GM21737 (cell line): ENCODE data around the gene DDC.
"Not testable (repeated sequence)": the region's sequence is repeated elsewhere in the genome, so short reads cannot be mapped to it uniquely, and the experiment has no call there.

ENCODE experiments used
- ATAC-seq: cut with Tn5 transposase; IDR thresholded peaks from one replicate; pipeline ENCODE4 v1.9.1; 2021; ENCODE audit warnings: mild to moderate bottlenecking, moderate library complexity; ENCODE audit not compliant: unreplicated experiment

The DDC gene

DNA sequence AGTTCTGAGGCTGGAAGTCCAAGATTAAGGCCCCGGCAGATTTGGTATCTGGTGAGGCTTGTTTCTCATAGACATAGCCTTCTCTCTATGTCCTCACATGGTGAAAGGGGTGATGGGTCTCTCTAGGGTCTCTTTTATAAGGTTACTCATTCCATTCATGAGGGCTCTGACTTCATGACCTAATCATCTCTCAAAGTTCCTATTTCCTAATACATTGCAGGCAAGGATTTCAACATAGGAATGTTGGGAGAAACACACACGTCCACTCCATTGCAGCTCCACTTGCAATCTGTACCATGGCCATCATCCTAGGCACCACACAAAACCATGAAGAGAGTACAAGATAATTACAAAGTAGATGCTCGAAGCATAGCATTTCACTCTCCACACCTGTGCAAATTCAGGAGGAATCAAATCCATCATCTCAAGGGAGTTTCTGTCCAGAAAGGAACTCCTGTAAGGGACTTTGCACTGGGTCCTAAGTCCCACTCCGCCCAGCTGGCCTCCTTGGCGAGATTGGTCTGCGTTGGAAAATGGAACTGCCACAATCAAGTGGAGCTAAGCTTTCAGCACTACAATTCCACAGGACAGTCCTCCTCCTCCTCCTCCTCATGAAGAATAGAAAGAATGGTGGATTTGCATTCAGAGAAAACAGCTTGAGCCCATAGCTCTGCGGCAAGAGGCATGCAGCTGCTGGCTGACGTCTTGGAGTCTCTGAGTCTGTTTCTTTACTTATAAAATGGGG lies 8.8 kb downstream of the DDC start:
- no peak for ATAC-seq

DNA sequence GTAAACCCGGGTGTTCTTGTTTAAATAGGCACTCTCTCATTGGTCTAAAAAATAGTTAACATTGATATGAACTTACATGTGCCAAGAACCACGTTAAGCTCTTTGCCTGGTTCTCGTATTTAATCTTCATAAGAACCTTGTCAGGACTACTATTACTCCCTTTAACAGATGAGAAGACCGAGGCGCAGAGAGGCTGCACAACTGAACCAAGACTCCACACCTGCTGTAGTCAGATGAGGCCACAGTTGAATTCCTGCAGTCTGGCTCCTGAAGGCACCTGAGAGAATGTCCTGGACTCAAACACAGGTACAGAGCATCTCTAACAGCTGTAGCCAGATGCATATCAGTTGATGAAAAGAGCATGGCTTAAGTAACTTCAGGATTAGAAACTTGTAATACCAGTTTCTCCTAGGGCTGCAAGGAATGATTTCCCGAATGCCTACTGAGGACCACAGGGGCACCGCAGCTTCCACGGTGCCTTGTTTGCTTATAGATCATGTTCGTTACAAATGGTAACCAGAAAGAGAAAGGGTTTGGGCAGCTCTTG lies 9.5 kb downstream of the DDC start:
- ATAC-seq = no peak

DNA sequence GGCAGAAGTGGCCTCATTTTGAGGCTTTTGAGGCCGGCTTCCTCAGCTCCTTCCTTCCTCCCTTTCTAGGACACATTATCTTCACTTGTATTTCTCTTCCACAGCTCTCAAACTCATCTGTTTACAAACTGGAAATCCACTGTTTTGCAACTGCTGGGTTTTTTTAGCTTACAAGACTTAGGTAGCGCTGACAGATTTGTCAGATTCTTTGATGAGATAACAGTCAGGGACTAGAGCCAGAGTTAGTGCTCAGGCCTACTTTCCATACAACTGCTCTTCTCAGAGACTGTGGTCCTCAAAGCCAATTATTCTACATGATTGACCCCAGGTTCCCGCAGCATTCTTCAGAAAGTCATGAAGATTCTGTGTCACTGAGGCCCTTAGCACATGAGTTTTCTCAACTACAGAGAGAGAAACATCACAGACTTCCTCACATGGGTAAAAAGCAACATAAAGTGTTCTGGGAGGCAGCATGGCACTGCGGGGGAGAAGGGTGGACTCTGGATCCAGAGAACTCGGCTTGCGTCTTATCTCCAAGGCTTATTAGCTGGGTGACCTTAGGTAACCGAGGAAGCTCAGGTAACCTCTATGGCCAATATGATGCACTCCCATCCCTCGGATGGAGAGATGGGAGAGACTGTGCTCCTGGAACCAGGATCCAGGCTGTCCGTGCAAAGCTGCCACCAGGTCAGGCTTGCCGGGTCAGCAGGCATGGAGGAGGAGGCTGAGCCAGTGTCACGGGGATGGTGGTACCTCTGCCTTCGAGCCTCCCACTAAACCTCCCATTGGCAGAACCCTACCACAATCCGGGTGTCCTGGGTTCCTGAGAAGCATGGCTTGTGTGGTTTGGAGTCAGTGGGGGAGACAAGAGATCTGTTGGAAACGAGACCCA lies 10.5 kb downstream of the DDC start:
- ATAC-seq = no peak

DNA sequence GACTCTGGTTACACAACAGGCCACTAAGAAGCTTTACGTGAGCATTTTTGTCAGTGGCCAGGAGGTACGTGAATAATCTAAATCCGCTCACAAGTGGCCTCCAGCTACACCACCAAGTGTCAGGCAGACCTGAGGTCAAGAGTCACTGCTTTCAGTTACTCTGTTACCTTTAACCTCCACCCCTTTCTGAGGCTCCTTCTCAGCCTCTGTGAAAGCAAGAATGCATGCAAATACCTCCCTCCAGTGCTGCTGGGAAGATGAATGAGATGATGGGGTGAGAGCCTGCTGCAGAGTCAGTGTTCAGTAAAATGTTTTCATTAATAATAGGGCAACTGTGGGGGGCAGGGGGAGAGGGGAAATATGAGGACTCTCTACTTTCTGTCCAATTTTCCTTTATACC lies 11.2 kb downstream of the DDC start:
- ATAC-seq = no peak

DNA sequence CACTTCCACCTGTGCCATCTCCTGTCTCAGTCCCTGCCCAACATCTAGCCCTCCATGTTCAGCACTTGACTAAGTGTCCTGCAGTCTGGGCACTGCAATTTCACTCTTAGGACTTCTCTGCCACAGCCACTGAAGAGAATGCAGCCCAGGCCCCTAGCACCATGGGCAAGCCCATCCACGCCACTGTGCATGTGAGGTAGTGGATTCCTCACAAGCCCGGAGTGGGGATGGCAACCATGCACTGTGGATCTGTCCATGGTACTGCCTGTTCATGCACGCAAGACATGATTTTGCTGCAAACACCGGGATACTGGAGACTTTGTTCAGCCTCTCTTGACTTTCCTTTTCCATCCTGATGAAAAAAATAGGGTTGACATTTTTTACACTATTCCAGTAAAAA lies 12.3 kb downstream of the DDC start:
- ATAC-seq = no peak

DNA sequence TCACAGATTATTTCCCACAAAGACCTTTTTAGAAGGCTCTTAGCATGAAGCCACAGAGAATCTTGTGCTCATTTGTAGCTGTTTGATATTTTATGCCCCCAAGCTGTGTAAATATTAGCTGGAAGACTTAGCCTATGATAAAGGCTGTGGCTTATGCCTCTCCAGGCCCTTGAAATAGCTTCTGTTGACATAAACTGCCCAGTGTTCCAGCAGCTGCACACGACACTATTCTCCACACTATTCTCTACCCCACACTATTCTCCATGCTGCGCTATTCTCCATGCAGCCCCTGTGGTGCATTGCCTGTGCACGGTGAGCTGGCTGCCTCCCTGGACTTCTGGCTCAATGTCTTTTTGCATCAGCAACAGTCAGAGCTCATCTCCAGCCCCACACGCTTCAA lies 13.1 kb downstream of the DDC start:
- no peak for ATAC-seq

DNA sequence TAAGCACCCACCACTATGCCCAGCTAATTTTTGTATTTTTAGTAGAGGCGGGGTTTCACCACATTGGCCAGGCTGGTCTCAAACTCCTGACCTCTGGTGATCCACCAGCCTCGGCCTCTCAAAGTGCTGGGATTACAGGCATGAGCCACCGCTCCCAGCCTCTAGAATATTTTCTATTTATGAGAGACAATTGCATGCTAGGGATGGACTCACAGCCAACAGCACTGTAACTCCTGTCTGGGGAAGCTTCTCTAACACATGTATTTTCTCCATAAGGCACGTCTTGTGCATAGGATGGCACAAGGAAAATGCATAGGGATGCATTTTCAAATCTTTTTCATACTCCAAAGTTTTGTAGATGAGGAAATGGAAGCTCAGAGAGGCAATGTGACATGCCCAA lies 19.6 kb downstream of the DDC start:
- not testable (repeated sequence) for ATAC-seq

DNA sequence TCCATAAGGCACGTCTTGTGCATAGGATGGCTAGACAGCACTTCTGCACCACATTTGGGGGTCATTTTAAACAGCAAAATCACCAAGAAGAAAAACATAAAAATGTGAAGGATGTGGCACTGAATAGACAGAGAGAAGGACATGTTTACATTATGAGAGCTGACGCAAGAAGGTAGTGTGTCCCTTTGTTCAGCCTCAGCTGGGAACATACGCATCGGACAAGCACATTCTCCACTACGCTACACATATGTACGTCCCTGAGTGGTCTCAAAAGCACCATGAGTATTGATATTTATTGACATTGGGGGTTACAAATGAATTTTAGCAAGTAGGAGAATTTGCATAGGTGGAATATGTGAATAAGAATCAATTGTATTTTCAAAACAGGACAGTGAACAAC lies 20.2 kb downstream of the DDC start:
- no peak for ATAC-seq

DNA sequence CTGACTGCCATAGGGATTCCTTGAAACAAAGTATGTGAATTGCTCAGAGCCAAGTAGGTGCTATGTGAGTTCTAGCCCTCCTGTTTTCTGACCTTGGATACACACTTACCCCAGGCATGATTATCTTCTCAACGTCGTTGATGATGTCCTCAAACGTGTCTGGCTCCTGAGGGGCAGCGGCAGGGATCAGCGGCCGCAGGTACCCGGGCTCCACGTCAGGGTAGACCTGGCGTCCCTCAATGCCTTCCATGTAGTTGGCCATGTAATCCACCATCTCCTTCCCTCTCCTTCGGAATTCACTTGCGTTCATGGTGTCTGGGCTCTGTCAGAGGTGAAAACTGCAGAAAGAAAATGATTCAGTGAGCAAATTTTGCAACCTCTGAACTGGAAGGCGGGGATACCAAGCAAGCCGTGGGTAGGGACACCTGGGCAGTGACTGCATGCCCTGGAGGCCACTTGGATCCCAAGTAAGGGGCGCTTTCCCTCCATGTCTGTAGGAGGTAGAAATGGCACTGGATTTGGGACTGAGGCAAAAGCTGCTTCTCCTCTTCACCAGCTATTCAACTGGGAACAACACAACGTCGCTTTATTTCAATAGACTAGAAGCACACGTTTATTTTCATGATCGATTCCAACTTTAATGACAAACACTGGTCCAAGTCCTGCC lies 21.3 kb downstream of the DDC start:
- ATAC-seq = no peak

DNA sequence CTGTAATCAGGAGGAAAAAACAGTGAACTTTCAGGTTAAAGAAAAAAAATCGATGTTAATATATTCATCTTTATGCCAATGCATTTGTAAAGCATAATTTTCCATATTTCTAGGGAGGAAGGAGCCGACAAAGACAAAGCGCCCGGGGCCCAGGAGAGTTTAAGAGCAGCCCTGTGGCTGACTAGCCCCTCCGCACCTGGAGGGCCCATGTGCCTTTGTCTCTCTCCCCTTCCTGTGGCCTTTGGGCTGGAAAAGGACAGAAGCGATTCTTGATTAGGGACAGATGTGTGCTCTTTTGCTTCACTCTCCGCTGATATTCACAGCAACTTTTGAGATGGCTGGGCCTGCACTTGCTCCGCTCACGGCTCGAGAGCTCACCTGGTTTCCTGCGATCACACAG lies 23.1 kb downstream of the DDC start:
- no peak for ATAC-seq

DNA sequence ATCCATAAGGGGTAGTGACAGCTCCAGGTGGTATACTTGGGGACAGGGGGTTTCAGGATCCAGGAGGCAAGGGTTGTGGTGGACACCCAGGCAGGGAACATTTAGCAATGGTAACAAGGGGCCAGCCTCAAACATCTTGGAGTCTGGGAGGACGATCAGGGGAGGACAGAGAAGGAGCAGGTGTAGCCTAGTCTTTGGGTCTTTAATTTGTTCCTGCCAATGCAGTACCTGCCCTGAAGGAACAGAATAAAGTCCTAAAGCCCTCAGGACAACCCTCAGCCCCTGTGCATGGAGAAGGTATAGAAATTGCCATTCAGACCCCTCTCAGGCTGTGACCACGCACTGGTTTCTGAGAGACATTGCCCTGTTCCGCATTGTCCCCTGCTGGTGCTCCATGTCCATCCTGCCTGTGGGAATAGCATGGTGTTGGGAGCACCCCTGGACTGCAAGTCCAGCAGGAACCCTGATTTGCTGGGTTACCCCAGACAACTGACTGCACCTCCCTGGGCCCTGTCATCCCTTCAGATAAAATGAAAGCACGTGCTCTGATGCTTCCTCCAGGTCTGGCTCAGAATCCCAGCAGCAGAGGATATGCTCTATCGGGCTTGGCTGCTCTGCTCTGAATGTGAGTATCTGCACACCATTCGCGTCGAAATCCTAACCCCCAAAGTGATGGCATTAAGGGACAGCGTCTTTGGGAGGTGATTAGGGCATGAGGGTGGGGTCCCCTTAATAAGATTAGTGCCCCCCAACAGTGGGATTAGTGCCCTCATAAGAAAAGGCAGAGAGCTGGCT lies 24.2 kb downstream of the DDC start:
- no peak for ATAC-seq

DNA sequence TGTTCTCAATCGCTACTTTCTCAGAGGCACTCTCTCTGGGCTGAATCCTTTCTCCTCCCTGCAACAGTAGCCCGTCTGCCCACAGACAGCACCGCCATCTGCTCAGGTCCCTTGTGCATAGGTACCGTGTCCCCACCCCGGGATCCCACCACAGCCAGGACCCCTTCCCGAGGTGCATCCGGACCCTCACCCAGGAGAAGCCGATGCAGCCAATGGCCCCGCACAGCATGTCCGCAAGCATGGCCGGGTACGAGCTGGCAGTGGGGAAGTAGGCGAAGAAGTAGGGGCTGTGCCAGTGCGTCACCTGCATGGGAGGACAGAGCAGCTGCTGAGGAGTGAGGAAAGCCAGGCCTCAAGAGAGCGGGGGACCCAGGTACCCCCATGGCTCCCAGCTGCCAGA lies 25.5 kb downstream of the DDC start:
- ATAC-seq = no peak

DNA sequence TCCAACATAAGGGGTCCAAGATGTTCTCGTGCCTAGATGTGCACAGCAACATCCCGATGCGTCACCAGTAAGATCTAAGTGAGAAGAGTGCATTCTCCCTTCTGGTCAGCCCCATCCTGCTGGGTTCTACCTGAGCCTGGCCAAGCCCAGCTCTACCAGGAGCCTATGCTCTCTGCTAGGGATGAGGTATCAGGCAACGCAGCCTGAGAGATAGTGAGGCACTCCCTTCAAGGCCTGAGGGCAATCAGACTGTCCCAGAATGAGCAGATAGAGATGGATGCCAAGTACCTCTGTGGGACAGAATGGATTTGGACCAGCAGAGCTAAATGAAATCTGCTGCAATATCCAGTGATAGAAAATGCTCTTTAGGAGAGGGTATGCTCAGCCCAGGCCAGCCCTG lies 26.7 kb downstream of the DDC start:
- no peak for ATAC-seq

DNA sequence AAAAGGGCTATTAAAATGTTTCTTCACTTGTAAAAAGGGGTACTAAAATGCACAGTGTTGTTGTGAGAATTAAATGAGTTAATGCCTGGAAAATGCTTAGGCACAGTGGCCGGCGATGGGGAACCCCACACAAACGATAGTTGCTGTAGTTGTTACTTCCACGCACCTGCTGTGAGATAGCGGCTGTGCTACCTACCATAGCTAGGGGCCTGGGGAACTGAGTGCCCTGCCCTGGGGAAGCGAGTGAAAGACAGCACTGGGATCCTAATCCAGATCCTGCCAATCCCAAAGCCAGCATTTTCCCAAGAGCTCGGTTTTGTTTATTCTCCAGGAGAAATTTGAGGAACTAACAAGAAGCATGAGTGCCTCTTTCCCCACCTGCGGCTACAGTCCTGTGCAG lies 27.8 kb downstream of the DDC start:
- no peak for ATAC-seq

DNA sequence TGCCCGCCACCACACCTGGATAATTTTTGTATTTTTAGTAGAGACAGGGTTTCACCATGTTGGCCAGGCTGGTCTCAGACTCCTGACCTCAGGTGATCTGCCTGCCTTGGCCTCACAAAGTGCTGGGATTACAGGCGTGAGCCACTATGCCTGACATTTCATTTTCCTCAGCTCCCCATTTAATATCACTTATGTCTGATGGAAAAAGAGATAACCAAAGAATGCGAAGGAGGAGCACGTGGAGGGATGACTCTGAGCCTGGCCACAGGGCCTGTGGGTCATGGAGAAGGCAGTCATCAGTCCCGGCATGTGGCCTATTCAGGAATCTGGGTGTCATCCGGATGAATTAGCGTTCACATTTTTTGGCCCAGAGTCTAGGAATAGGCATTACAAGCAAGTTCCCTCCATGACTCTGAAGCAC lies 29.9 kb downstream of the DDC start:
- ATAC-seq = not testable (repeated sequence)

DNA sequence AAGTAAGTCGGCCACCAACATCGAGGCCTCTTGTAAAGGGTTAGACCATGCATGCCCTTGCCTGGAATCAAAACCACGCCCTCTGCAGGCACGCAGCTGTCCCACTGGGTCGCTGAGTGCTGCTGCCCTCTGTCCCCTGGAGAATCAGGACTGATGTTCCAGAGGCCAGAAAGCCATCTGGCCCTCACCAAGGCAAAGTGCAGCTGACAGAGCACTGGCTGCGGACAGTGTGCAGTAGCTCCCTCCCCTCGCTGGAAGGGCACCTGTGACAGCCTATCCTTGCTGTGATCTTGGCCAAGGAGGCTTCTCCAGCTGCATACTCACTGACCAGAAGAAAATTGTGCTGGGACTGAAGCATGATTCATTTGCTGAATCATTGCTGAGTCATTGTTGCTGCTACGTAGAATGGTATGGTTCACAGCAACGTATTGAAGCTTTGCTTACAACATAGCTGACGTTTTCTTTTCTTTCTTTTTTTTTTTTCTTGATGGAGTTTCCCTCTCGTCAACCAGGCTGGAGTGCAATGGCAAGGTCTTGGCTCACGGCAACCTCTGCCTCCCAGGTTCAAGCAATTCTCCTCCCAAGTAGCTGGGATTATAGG lies 30.4 kb downstream of the DDC start:
- no peak for ATAC-seq

DNA sequence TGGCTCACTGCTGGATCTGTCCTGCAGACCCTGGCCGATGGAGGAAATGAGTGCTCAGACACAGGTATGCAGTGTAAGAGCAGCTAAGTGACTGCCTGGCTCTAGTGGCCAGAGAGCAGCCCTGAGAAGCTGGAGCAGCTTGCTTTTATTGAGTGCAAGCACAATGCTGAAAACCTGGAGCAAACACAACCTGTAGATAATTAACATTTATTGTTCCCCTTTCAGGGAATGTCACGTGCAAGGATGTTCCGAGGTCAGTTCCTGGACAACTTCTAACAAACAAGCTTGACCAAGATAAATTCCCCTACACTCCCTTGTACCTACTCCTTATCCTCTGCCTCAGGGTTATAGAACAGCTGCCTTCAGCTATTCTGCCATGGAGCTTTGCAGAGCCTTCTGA lies 31.3 kb downstream of the DDC start:
- no peak for ATAC-seq

DNA sequence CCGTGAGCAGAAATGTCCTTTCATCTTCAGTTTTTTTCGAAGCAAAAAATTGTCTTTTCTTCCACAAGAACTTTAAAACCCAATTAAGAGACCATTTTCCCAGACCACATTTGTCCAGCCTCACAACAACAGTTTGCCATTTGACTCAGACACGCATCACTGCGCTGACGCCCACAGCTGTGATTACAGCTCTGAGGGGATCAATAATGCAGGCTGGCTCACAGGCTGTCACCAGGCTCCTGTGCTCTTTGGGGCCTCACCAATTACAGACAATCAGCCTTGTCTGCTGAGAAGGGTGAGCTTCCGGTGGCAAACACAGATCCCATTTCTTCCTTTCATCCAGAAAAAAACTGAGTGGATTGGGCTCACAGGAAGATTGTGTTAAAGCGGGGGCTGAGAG lies 33.3 kb downstream of the DDC start:
- no peak for ATAC-seq

DNA sequence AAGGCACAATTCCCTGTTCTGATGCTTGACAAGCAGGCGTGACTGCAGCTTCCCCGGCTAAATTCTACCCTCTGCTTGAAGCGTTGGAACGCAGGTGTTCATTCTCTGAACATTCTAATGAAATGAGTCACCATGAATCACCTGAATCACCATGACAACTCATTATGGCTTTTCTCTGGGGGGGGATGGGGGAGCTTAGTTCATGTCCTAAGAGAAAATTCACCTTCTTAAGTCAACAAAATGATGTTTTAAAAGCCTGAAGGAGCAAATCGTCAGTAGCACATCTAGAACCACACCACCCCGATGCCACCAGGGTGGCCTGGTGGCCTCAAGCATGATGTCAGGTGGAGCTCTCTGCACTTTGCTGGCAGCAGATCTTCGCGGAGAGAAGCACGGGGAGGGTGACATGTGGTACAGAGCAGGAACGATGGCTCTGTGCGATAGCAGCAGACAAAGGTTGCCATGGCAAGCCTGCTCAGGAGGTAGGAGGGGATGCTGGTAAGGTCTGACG lies 33.7 kb downstream of the DDC start:
- no peak for ATAC-seq

DNA sequence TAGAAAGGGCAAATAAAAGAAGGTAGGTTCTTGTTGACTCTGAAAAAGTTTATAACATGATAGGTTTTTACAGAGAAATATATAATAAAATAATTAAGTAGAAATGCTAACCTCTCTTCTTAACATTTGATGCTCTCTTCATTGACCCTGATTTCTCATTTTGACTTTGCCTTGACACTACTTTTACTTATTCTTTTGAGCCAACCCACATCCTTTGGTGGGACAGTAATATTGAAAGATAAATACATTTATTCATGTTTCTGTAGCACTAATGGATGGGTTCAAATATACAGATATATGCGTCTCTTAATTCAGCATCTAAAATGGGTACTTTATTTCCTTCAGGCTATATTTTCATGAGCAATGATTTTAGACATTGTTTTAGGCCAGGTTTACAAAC lies 34.4 kb downstream of the DDC start:
- ATAC-seq = no peak
